IMR-90 (cell line): ENCODE results near the gene MEIS2. TPM values are rescaled to one million over a fixed set of nuclear protein-coding genes. Genes with fewer than 3 reads are reported as not detected.
A peak's percentile ranks its signal among the peaks of the same experiment; 100 is the strongest.

ENCODE experiments used
- ATAC-seq: fragments of 200-7000 bp; cut with Tn5 transposase; 2 replicates; pipeline ENCODE4 v1.9.1; 2020; ENCODE audit warnings: low read depth, mild to moderate bottlenecking, moderate library complexity
- BruUV-seq: library from RNA; stranded (reverse); fragments of 400-500 nt; replicated peaks from 2 replicates; lab custom pipeline; 2021; lab: Mats Ljungman, UMichigan
- CTCF ChIA-PET: fragments of 300-600 bp; formaldehyde crosslinking; extraction: SDS; loops from one replicate; lab custom pipeline; 2021; ENCODE audit warnings: antibody characterized with exemption; lab: Yijun Ruan, JAX
- POLR2A ChIA-PET: fragments of 300-600 bp; sonication (Branson Sonifier 250); formaldehyde crosslinking; loops from one replicate; lab custom pipeline; 2022; ENCODE audit warnings: antibody characterized with exemption; ENCODE audit not compliant: unreplicated experiment; lab: Charles Lee
- DNase-seq: peaks from one replicate; pipeline ENCODE4 v3.0.0; 2013
- H2AFZ ChIP-seq: replicated peaks from 2 replicates; pipeline ENCODE3; 2013; ENCODE audit warnings: low read length, mild to moderate bottlenecking; ENCODE audit not compliant: poor library complexity
- H2AK5ac ChIP-seq: 2 replicates; pipeline ENCODE4 v1.6.1; 2013; ENCODE audit warnings: low read depth, low read length, inconsistent platforms
- H2AK9ac ChIP-seq: replicated peaks from 2 replicates; pipeline ENCODE3; 2013; ENCODE audit warnings: mild to moderate bottlenecking, low read depth, low read length, moderate library complexity; ENCODE audit not compliant: poor library complexity
- H2BK120ac ChIP-seq: 2 replicates; pipeline ENCODE4 v1.6.1; 2013; ENCODE audit warnings: low read depth, low read length, inconsistent platforms
- H2BK15ac ChIP-seq: 3 replicates; pipeline ENCODE4 v1.6.1; 2013; ENCODE audit warnings: low read depth, low read length, inconsistent platforms
- H2BK20ac ChIP-seq: 2 replicates; pipeline ENCODE4 v1.6.1; 2013; ENCODE audit warnings: low read depth, mild to moderate bottlenecking, inconsistent platforms, low read length, moderate library complexity
- H2BK5ac ChIP-seq: 2 replicates; pipeline ENCODE4 v1.6.1; 2013; ENCODE audit warnings: mild to moderate bottlenecking, low read depth, low read length, inconsistent platforms; ENCODE audit not compliant: poor library complexity, severe bottlenecking
- H3K14ac ChIP-seq: replicated peaks from 2 replicates; pipeline ENCODE4 v1.6.1; 2013; ENCODE audit warnings: low read depth, low read length, inconsistent platforms
- H3K18ac ChIP-seq: 2 replicates; pipeline ENCODE4 v1.6.1; 2013; ENCODE audit warnings: low read depth, low read length, control low read depth
- H3K23ac ChIP-seq: 2 replicates; pipeline ENCODE4 v1.6.1; 2013; ENCODE audit warnings: low read depth, low read length, inconsistent platforms
- H3K27ac ChIP-seq: 2 replicates; pipeline ENCODE4 v1.5.1; 2013; ENCODE audit warnings: mild to moderate bottlenecking, control low read depth, low read length; ENCODE audit not compliant: insufficient read depth
- H3K27me3 ChIP-seq: 2 replicates; pipeline ENCODE4 v1.6.1; 2013; ENCODE audit warnings: low read length; ENCODE audit not compliant: control insufficient read depth, insufficient read depth
- H3K36me3 ChIP-seq: 2 replicates; pipeline ENCODE4 v1.6.1; 2013; ENCODE audit warnings: low read length, mixed read lengths; ENCODE audit not compliant: control insufficient read depth, insufficient read depth
- H3K4ac ChIP-seq: 2 replicates; pipeline ENCODE4 v1.6.1; 2013; ENCODE audit warnings: low read depth, low read length, inconsistent platforms
- H3K4me1 ChIP-seq: 2 replicates; pipeline ENCODE4 v1.6.1; 2013; ENCODE audit warnings: low read length, mixed read lengths; ENCODE audit not compliant: control insufficient read depth, insufficient read depth
- H3K4me2 ChIP-seq: 2 replicates; pipeline ENCODE4 v1.6.1; 2013; ENCODE audit warnings: low read depth, mild to moderate bottlenecking, control low read depth, low read length, moderate library complexity
- H3K4me3 ChIP-seq: 2 replicates; pipeline ENCODE4 v1.5.1; 2013; ENCODE audit warnings: low read depth, mild to moderate bottlenecking, control low read depth, low read length, moderate library complexity; ENCODE audit not compliant: insufficient read depth
- H3K56ac ChIP-seq: 2 replicates; pipeline ENCODE4 v1.6.1; 2013; ENCODE audit warnings: low read length, inconsistent platforms; ENCODE audit not compliant: insufficient read depth; ENCODE audit errors: extremely low read depth
- H3K79me1 ChIP-seq, 2 experiments: 2 replicates each; pipeline ENCODE4 v1.6.1; 2013; ENCODE audit warnings: low read length in 2 of 2, inconsistent platforms in 1 of 2, low read depth in 1 of 2
- H3K9ac ChIP-seq: 2 replicates; pipeline ENCODE4 v1.6.1; 2013; ENCODE audit warnings: low read depth, low read length, control low read depth
- H3K9me1 ChIP-seq: 2 replicates; pipeline ENCODE4 v1.6.1; 2013; ENCODE audit warnings: low read length, inconsistent platforms; ENCODE audit not compliant: insufficient read depth
- H3K9me3 ChIP-seq: 2 replicates; pipeline ENCODE4 v1.6.1; 2013; ENCODE audit warnings: low read length; ENCODE audit not compliant: control insufficient read depth, insufficient read depth
- H4K20me1 ChIP-seq: 2 replicates; pipeline ENCODE4 v1.6.1; 2013; ENCODE audit warnings: low read length, inconsistent platforms; ENCODE audit not compliant: insufficient read depth
- H4K5ac ChIP-seq: 2 replicates; pipeline ENCODE4 v1.6.1; 2013; ENCODE audit warnings: mild to moderate bottlenecking, low read depth, low read length, control low read depth
- H4K8ac ChIP-seq, 2 experiments: 2 replicates each; pipeline ENCODE4 v1.6.1; 2013; ENCODE audit warnings: low read depth in 2 of 2, low read length in 2 of 2, control low read depth in 1 of 2, inconsistent platforms in 1 of 2
- H4K91ac ChIP-seq: 2 replicates; pipeline ENCODE4 v1.6.1; 2013; ENCODE audit warnings: low read depth, low read length, inconsistent platforms; ENCODE audit not compliant: insufficient read depth
- BHLHE40 ChIP-seq: fragments of 150-350 bp; IDR thresholded peaks from 2 replicates; pipeline ENCODE4 v1.6.1; 2016; ENCODE audit warnings: mild to moderate bottlenecking, low read depth, low read length
- CEBPB ChIP-seq: IDR thresholded peaks from 2 replicates; pipeline ENCODE4 v1.6.1; 2012; ENCODE audit warnings: low read depth, low read length, improper control_type of control experiment
- MAZ ChIP-seq: IDR thresholded peaks from 2 replicates; pipeline ENCODE4 v1.6.1; 2012; ENCODE audit warnings: low read depth, mild to moderate bottlenecking, low read length, improper control_type of control experiment, moderate library complexity, borderline replicate concordance
- POLR2A ChIP-seq: IDR thresholded peaks from 2 replicates; pipeline ENCODE4 v1.6.1; 2012; ENCODE audit warnings: mild to moderate bottlenecking, low read depth, low read length
- RFX5 ChIP-seq: IDR thresholded peaks from 2 replicates; pipeline ENCODE4 v1.8.0; 2012; ENCODE audit warnings: low read depth, mild to moderate bottlenecking, low read length, moderate library complexity
- SMC3 ChIP-seq: fragments of 150-350 bp; IDR thresholded peaks from 2 replicates; pipeline ENCODE4 v1.6.1; 2016; ENCODE audit warnings: low read depth, mild to moderate bottlenecking, antibody characterized with exemption, low read length, moderate library complexity
- WGBS, 2 experiments: methylation state at CpG; one replicate each; pipeline versions ENCODE4 v1.1.5 to v1.1.7; 2013; ENCODE audit warnings: missing lambda C conversion rate in 2 of 2; ENCODE audit not compliant: insufficient read length in 1 of 2; ENCODE audit errors: extremely low coverage in 2 of 2; 5-methylcytosine and 5-hydroxymethylcytosine counted together
- dilution Hi-C: fragments of 300-500 bp; cut with HindIII; formaldehyde crosslinking; loops from one replicate; pipeline ENCODE4 v1.14.3; 2018; ENCODE audit warnings: low sequenced_read_pairs; ENCODE audit not compliant: unreplicated experiment
- in situ Hi-C: fragments of 300-500 bp; cut with MboI; formaldehyde crosslinking; loops from 3 replicates; pipeline ENCODE4 v1.14.3; 2019; ENCODE audit warnings: low sequenced_read_pairs, inconsistent platforms, mixed read lengths
- intact Hi-C: fragments of 100-400 bp; cut with micrococcal nuclease; formaldehyde crosslinking; loops from 2 replicates; pipeline ENCODE4 v1.10.0; 2022
- polyA plus RNA-seq, 3 experiments: library from polyadenylated mRNA; depleted of rRNA; stranded (reverse); fragments of >200 nt; gene quantifications; 2 replicates each; pipeline ENCODE4 v1.2.3, GENCODE V29; 2012; ENCODE audit warnings: low replicate concordance in 1 of 3
- total RNA-seq: library from RNA; depleted of rRNA; stranded (reverse); fragments of >200 nt; gene quantifications from 2 replicates; pipeline ENCODE4 v1.2.3, GENCODE V29; 2012
- TF ChIP-seq, protein P1 (sequence below): conservative IDR thresholded peaks from 2 replicates; pipeline ENCODE4 v1.5.1; 2012; ENCODE audit warnings: mild to moderate bottlenecking, low read depth, low read length, improper control_type of control experiment

Gene MEIS2
- total and polyA plus RNA-seq, 2 of the 4 experiments (the other 2 are of a cell fraction), result 70.1 to 71.3 TPM

DNA sequence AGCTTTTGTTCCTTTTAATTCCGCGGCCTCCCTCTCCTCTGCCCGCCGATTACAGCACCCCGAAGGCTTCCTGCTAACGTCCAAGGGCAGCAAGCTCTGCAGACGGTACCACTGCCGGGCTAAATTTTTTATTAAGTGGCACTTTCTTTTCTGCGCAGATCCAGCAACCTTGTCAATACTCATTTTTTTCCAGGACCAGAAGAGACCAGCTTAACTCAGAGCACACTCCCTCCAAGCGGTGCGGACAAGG is 542 bp upstream of the MEIS2 start:
- in situ Hi-C loops, result no loop called here
- DNase-seq (no peak), ATAC-seq (no peak; the same call in 1 of the 2 replicates)
- H3K27ac ChIP-seq, result peak overlapping the region; percentile 88
- H3K4ac ChIP-seq, result peak overlapping the region; percentile 94
- H3K4me1 ChIP-seq, result peaks cover 3% of the 10 kb centered on the region
- peak overlapping the region; percentile 34 to 91 for H4K8ac ChIP-seq
- H3K9me1 ChIP-seq, result no peaks in the 10 kb centered on the region
- peak overlapping the region; percentile 88 for H2BK5ac ChIP-seq
- ChIA-PET POLR2A (interaction anchor here (0.7 kb wide), 1 partner anchor 35 kb away, joined by 4 read pairs; no protein-coding TSS in a partner anchor), CTCF (interaction anchor here (0.6 to 1.0 kb wide), 2 partner anchors 217 to 229 kb away, joined by 4 read pairs; no protein-coding TSS in a partner anchor)
- peaks cover 5% of the 10 kb centered on the region; the same call in 1 of the 2 replicates for H3K36me3 ChIP-seq
- H3K56ac ChIP-seq, result peak overlapping the region; percentile 87
- H4K20me1 ChIP-seq, result peaks cover 7% of the 10 kb centered on the region; the same call in 1 of the 2 replicates
- peak overlapping the region; percentile 29 for H4K91ac ChIP-seq
- H2AK9ac ChIP-seq, result peak overlapping the region; percentile 83
- peak overlapping the region; percentile 93 for H2AFZ ChIP-seq
- no peak overlapping the region; the same call in 1 of the 2 replicates for H2AK5ac ChIP-seq
- dilution Hi-C loops, result no loop called here
- peak overlapping the region; percentile 92 for H3K9ac ChIP-seq
- H3K4me2 ChIP-seq, result peak overlapping the region; percentile 41
- H3K4me3 ChIP-seq, result peak overlapping the region; percentile 94
- H3K9me3 ChIP-seq, result no peaks in the 10 kb centered on the region
- peak overlapping the region; percentile 32 for H3K14ac ChIP-seq
- WGBS, 2 experiments, result 0% methylated on average over 7 of the region's 11 CpGs; no CpG with 5 or more reads in 1 of the 2 experiments
- peak overlapping the region; percentile 93 for H3K23ac ChIP-seq
- H2BK15ac ChIP-seq, result peak overlapping the region; percentile 2; the same call in 1 of the 3 replicates
- H3K18ac ChIP-seq, result peak overlapping the region; percentile 80
- no peak overlapping the region for H2BK20ac ChIP-seq
- no peaks in the 10 kb centered on the region for H3K27me3 ChIP-seq
- H2BK120ac ChIP-seq, result peak overlapping the region; percentile 87
- TF ChIP-seq BHLHE40 (no peak), POLR2A (no peak), RFX5 (no peak), SMC3 (no peak), MAZ (no peak), CEBPB (no peak)
- TF ChIP-seq, protein P1, sequence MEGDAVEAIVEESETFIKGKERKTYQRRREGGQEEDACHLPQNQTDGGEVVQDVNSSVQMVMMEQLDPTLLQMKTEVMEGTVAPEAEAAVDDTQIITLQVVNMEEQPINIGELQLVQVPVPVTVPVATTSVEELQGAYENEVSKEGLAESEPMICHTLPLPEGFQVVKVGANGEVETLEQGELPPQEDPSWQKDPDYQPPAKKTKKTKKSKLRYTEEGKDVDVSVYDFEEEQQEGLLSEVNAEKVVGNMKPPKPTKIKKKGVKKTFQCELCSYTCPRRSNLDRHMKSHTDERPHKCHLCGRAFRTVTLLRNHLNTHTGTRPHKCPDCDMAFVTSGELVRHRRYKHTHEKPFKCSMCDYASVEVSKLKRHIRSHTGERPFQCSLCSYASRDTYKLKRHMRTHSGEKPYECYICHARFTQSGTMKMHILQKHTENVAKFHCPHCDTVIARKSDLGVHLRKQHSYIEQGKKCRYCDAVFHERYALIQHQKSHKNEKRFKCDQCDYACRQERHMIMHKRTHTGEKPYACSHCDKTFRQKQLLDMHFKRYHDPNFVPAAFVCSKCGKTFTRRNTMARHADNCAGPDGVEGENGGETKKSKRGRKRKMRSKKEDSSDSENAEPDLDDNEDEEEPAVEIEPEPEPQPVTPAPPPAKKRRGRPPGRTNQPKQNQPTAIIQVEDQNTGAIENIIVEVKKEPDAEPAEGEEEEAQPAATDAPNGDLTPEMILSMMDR, result no peak
- no TSS peak for BruUV-seq
- intact Hi-C loops, result loop anchor here (1.0 to 10.0 kb wide), 5 partner anchors 32 to 1576 kb away; no protein-coding TSS in a partner anchor
- peak overlapping the region; percentile 36 for H4K5ac ChIP-seq
- H3K79me1 ChIP-seq, result peaks cover 12 to 35% of the 10 kb centered on the region in 2 experiments; a peak in 3 of 4 replicates
